Hematopoietic multipotent progenitor cell treated with erythropoietin and hydrocortisone succinate and interleukin-3 and kit ligand, for 8 days (in vitro differentiated cells): Measurements from ENCODE around the gene NXPE1.
A peak's percentile ranks its signal among the peaks of the same experiment; 100 is the strongest.
"Not testable (repeated sequence)": the region's sequence is repeated elsewhere in the genome, so short reads cannot be mapped to it uniquely, and the experiment has no call there.

ENCODE experiments used
- DNase-seq: peaks from one replicate; pipeline ENCODE4 v3.0.0-alpha.2; 2015

The NXPE1 gene

DNA sequence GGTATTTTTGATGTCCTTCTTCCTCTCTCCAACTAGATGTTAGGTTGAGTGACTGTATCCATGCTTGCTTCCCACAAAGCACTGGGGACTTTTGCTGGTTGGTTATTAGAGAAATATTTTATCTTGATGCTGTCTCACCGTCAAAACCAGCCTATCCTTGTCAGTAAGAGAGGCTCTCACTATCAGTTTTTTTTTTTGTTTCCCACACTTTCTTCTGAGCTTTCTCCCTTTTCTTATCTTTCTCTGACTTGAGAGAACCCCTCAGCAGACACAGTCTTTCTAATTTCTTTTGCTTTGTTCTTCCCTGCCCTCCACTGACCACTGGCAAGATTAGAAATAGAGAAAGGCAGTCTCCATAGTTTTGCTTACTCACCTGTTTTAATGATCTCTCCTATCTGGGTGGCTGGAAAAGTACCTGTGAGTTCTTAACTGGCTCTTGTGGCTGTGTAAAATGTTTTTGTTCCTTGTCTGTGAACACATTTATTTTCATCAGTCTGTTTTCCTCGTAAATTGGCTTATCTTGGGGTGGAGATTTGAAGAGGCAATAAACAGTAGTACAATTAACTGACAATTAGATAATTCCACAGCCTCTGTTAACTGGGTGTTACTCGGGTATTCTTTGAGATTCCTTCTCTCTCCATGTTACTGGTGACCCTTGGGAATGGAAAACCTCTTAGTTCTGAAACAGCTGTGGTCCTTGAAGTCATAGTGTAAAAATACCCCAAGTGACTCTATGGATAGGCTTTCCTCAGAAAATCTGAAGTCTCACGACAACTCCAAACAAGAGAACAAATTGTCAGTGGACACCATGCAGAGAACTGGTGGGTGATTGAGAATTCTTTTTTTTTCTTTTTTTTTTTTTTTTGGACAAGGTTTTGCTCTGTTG lies at the start of gene NXPE1:
NXPE1 (minus strand) TSS at position 457 of the 886 bp plus-strand sequence. CDS start 8,680 bp downstream, outside the sequence.
- DNase-seq, result no peak

DNA sequence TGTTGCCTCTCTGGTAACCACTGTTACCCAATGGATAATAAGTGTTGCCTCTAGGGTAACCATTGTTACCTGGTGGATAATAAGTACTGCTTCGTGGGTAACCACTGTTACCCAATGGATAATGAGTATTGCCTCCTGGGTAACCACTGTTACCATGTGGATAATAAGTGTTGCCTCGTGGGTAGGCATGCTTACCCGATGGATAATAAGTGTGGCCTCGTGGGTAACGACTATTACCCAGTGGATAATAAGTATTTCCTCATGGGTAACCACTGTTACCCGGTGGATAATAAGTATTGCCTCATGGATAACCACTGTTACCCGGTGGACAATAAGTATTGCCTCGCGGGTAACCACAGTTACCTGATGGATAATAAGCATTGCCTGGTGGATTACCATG lies 49.7 kb upstream of the NXPE1 start:
- DNase-seq, result no peak

DNA sequence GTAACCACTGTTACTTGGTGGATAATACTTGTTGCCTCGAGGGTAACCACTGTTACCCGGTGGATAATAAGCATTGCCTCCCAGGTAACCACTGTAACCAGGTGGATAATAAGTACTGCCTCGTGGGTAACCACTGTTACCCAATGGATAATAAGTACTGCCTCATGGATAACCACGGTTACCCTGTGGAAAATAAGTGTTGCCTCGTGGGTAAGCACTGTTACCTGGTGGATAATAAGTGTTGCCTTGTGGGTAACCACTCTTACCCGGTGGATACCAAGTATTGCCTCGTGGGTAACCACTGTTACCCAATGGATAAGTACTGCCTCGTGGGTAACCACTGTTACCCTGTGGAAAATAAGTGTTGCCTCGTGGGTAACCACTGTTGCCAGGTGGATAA lies 48.9 kb upstream of the NXPE1 start:
- DNase-seq, result not testable (repeated sequence)

DNA sequence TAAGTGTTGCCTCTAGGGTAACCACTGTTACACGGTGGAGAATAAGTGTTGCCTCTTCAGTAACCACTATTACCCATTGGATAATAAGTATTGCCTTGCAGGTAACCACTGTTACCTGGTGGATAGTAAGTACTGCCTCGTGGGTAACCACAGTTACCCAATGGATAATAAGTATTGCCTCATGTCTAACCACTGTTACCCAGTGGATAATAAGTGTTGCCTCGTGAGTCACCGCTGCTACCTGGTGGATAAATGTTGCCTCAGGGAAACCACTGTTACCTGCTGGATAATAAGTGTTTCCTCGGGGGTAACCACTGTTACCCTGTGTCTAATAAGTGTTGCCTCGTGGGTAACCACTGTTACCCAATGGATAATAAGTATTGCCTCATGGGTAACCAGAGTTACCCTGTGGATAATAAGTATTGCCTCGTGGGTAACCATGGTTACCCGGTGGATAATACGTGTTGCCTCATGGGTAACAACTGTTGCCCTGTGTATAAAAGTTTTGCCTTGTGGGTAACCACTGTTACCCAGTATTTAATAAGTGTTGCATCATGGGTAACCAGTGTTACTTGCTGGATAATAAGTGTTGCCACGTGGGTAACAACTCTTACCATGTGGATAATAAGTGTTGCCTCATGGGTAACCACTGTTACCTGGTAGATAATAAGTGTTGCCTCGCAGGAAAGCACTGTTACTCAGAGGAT lies 48.2 kb upstream of the NXPE1 start:
- DNase-seq, result no peak

DNA sequence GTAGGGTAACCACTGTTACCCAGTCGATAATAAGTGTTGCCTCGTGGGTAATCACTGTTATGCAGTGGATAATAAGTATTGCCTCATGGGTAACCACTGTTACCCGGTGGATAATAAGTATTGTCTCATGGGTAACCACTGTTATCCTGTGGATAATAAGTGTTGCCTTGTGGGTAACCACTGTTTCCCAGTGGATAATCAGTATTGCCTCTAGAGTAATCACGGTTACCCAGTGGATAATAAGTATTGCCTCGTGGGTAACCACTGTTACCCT lies 47.1 kb upstream of the NXPE1 start:
- DNase-seq, result not testable (repeated sequence)

DNA sequence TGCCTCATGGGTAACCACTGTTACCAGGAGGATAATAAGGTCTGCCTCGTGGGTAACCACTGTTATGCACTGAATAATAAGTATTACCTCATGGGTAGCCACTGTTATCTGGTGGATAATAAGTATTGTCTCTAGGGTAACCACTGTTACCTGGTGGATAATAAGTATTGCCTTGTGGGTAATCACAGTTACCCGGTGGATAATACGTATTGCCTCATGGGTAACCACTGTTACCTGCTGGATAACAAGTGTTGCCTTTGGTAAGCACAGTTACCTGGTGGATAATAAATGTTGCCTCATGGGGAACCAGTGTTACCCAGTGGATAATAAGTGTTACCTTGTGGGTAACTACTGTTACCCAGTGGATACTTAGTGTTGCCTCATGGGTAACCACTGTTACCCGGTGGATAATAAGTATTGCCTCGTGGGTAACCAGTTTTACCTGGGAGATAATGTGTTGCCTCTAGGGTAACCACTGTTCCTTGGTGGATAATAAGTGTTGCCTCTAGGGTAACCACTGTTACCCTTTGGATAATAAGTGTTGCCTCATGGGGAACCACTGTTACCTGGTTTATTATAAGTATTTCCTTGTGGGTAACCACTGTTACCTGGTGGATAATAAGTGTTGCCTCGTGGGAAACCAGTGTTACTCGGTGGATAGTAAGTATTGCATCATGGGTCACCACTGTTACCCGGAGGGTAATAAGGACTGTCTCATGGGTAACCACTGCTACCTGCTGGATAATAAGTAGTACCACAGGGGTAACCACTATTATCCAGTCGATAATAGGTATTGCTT lies 46.5 kb upstream of the NXPE1 start:
- DNase-seq, result no peak

DNA sequence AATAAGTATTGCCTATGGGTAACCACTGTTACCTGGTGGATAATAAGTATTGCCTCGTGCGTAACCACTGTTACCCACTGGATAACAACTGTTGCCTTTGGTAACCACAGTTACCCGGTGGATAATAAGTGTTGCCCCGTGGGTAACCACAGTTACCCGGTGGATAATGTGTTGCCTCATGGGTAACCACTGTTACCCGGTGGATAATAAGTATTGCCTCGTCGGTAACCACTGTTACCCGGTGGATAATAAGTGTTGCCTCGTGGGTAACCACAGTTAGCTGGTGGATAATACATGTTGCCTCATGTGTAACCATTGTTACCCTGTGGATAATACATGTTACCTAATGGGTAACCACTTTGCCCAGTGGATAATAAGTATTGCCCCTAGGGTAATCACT lies 45.7 kb upstream of the NXPE1 start:
- no peak for DNase-seq

DNA sequence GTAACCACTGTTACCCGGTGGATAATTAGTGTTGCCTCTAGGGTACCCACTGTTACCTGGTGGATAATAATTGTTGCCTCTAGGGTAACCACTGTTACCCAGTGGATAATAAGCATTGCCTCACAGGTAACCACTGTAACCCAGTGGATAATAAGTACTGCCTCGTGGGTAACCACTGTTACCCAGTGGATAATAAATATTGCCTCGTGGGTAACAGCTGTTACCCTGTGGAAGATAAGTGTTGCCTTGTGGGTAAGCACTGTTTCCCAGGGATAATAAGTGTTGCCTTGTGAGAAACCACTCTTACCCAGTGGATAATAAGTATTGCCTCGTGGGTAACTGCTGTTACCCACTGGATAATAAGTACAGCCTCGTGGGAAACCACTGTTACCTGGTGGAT lies 45.2 kb upstream of the NXPE1 start:
- no peak for DNase-seq

DNA sequence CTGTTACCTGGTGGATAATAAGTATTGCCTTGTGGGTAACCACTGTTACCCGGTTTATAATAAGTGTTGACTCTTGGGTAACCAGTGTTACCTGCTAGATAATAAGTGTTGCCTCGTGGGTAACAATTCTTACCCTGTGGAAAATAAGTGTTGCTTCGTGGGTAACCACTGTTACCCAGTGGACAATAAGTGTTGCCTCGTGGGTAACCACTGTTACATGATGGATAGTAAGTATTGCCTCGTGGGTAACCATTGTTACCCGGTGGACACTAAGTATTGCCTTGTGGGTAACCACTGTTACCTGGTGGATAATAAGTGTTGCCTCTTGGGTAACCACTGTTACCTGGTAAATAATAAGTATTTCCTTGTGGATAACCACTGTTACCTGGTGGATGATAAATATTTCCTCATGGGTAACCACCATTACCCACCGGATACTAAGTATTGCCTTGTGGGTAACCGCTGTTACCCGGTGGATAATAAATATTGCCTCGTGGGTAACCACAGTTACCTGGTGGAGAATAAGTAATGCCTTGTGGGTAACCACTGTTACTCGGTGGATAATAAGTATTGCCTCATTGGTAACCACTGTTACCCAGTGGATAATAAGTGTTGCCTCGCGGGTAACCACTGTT lies 44.6 kb upstream of the NXPE1 start:
- no peak for DNase-seq

DNA sequence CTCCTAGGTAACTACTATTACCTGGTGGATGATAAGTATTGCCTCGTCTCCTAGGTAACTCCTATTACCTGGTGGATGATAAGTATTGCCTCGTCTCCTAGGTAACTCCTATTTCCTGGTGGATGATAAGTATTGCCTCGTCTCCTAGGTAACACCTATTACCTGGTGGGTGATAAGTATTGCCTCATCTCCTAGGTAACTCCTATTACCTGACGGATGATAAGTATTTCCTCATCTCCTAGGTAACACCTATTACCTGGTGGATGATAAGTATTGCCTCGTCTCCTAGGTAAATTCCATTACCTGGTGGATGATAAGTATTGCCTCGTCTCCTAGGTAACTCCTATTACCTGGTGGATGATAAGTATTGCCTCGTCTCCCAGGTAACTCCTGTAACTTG lies 43.5 kb upstream of the NXPE1 start:
- not testable (repeated sequence) for DNase-seq

DNA sequence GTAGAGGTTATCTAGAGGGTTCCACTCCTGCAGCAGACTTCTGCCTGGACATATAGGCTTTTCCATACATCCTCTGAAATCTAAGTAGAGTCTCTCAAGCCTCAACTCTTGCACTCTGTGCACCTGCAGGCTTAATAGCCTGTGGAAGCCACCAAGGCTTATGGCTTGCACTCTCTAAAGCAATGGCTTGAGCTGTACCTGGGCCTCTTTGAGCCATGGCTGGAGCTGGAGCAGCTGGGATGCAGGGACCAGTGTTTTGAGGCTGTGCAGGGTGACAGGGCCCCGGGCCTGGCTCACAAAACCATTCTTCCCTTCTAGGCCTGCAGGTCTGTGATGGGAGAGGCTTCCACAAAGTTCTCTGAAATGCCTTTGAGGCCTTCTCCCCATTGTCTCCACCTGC lies 38.8 kb upstream of the NXPE1 start:
- DNase-seq, result no peak

DNA sequence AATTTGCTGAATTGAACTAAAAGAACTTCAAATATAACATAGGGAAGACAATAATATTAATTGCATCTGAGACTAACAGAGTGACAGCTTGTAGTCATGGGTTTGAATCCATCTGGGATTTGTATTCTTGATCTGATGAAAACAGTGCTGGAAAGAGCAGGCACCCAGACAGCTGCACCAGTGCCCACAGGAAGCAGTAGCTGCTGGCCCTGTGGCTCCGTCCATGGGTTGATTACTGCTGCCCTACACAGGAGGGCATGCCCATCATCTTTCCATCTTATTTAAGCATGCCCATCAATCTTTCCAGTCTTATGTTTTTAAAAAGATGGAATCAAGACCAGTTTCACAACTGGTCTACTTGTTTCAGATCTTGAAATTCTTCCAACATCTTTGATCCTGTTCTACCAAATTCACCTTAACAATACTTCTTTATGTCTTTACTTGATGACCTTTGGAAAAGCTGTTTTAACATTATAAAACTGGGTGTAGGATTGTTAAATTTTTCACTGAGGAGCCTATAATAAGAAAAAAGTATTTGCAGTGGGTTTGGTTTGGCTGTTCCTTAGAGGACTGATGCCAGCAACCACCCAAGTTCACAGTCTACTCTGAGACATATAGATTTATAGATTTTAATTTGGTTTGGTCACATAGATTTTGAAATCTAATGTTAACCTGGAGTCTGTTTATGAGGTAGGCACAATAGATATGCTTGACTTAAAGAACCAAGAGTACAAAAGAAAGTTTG lies 36.7 kb upstream of the NXPE1 start:
- DNase-seq, result no peak

DNA sequence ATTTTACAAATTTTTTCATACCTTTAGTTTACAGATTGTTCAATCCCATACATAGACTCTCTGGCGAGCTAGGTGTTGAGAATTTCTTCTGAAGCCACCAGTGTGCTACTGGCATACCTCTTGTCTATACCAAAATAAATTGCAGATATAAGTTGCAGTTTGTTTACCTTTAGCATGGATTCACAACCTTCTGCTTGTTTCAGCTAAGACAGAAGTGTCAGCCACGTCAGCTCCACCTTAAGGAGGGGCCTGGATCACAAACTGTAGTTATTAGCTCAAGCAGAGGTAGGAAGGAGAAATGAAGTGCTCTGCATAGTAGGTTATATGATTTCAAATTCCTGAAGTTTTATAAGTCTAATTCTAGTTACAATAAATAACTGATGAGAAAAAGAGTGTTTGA lies 35.9 kb upstream of the NXPE1 start, which contains the start of gene NXPE4:
NXPE4 (minus strand) TSS at position 216 of the 400 bp plus-strand sequence. CDS start 1,027 bp downstream, outside the sequence.
- DNase-seq, result no peak

DNA sequence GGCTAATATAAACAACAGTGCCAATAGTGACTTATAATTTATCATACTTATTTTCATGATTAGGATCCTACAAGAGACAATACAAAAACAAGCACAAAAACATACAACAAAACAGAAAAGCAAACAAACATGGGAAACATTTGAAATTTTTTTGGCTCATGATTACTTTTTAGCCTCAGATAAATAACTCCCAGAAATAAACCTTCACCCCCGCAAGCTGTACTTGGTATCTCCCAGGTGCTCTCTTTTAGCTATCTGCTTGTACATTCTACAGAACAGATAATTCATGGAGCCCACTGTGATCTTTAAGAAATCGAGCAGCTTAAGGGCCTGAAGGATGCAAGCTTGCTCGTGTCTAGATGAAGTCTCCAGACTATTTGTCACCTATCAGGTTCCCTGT lies 35.0 kb upstream of the NXPE1 start:
- no peak for DNase-seq

DNA sequence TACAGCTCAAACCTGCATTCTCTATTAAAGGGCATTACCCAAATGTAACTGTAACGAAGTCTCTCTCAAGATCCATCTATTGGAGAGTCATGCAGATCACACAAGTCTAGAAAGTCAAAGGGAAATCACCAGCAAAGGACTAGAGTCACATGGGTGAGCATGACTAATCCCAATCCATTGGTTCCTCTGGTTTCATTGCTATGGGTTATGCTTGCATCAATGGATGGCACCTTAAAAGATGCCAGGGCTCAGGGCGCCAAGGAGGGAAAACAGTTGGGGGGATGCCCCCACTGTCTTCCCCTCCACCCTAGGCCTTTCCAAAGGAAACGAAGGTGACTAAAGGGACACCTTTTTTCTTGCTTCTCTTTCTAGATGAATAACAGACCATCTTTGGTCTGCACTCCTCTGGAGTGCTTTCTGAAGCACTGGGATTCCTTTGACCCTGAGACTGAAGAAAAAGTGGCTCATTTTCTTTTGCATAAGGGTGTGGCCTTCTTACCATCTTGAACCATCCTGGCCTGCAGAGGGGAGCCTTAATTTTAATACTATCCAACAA lies 27.8 kb upstream of the NXPE1 start:
- no peak for DNase-seq

DNA sequence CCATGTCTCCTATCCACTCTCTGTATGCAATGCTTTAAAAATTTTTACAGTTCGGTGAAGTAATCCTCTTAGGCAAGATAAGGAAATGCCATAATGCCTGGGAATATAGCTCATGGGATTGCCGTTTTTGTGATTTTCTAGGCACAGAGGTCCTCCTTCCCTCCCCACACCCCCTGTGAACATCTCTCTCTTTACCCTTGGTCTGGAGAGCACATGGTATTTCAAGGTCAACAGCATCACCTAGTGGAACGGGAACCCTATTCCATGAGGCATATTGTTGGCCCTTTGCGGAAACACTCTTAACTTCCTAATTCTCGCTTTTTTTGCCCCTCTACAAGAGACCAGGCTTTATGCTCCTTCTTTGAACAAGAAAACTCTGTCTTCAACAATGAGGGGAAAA lies 27.1 kb upstream of the NXPE1 start:
- DNase-seq, result peak; percentile 4

DNA sequence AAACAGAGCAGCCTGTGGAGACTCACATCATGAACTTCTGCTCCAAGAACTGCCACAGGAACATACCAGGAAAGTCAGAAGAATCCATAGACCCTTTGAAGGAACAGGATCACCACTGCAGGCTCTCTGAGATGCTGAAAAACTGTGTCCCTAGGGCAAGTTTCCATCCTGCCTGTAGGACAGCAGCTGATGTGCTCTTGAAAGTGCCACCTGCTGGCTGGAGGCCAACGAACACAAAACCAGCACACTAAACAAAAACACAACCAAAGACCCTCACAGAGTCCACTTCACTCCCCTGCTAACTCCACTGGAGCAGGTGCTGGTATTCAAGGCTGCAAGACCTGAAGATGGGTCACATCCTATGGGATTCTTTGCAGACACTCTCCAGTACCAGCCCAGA lies 12.0 kb upstream of the NXPE1 start:
- DNase-seq, result no peak

DNA sequence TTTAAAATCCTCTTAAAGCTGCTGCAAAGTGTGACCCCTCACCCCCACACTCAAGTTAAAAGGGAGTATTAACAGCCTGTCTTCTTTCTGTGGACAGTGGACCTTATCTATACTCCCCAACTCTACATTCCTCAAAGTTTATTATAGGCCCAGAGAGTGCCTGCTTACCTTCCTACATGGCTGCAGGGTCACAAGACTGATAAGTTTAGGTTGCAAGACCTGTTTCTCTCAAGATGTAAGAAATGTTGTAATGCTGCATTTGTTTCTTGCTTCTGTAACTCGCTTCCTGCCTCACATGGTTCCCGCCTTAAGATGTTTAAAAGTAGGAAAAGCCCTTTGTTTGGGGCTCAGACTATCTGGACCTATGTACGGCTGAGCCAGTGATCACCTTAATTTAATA lies 10.1 kb upstream of the NXPE1 start:
- DNase-seq, result no peak

DNA sequence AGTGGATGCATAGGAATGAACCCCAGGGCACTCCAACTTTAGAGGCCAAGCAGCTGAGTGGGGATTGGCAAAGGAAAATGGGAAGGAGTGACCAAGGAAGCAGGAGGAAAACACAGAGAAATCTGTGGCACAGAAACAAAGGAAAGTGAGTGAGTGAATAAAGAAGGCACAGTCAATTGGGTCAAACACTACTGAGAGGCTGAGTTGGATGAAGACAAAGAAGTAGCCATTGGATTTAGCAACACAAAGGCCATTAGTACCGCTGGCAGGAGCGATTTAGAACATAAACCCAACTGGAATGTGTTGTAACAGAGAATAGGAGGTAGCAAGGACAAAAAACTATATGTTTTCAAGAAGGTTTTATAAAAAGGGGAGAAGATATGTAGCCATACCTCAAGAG lies 6.6 kb upstream of the NXPE1 start:
- DNase-seq, result no peak

DNA sequence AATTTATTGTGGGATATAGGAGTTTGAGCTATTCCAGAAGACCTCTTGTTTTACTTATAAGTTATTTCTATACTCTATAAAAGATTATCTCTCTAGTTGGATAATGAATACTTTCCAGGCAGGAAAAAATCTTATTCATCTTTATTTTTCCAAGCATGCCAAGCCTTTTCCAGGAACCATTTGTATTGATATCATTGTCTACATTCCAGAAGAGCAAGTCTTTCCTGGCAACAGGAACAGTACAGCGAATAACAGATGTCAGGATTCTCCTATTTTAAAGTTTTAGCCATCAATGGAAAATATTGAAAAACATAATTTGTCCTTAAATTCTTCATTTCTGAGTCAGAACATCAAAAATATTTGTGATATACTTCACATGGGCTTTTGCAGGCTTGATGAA lies 5.2 kb upstream of the NXPE1 start:
- DNase-seq, result no peak

DNA sequence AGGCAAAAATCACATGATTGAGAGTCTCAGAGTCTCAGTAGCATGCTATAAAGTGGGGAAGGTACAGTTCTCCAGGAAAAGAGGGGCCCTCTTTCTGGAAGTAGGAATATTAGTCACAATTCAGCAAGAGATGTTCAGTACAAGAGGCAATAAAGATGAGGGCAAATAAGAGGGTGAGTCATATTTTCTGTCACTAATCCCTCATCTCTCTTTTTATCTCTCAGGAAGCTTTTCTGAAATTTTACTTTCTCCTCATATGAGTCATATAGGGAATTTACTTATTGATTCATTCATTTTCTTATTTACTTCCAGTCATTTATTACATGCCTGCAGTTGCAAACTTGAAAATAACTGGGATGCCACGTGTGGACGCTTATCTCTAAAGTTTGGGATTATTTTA lies 3.4 kb upstream of the NXPE1 start:
- no peak for DNase-seq
